ENCODE measurements around the gene TMEM163.
A peak's percentile ranks its signal among the peaks of the same experiment; 100 is the strongest.

TMEM163 gene

GRCh38 chr2:134406311-134406710, 312.5 kb downstream of the TMEM163 start:
- Histone ChIP-seq H3K4me1 (ENCODE audit: insufficient read depth, low read length, severe bottlenecking) (peaks cover 55% of the 10 kb centered on the region), H3F3A (ENCODE audit: insufficient read depth, low read length) (no peaks in the 10 kb centered on the region; the same call in 1 of the 2 replicates), H3K9me2 (ENCODE audit: low read depth, low read length) (no peaks in the 10 kb centered on the region), H3K4me3 (ENCODE audit: low read depth, low read length, poor library complexity, severe bottlenecking) (no peak overlapping the region), H3K79me2 (ENCODE audit: insufficient read depth, low read length) (no peaks in the 10 kb centered on the region), H3K9ac (ENCODE audit: low read length) (no peak overlapping the region), H2AFZ (ENCODE audit: low read length) (no peak overlapping the region), H3K9me3 (ENCODE audit: low read length) (no peaks in the 10 kb centered on the region), H3K36me3 (ENCODE audit: insufficient read depth, low read length) (peaks cover 71% of the 10 kb centered on the region; the same call in 1 of the 2 replicates), H3K27me3 (ENCODE audit: insufficient read depth, low read length) (no peaks in the 10 kb centered on the region), H3K27ac (ENCODE audit: low read depth, low read length, poor library complexity, severe bottlenecking) (peak overlapping the region; percentile 64), H4K20me1 (ENCODE audit: insufficient read depth, low read length) (no peaks in the 10 kb centered on the region), H3K4me2 (ENCODE audit: low read length) (no peak overlapping the region)
- TF ChIP-seq CTCF (IDR thresholded peaks at IDR 0.05; ENCODE audit: low read length) (no peak), EZH2 (IDR thresholded peaks at IDR 0.05; ENCODE audit: borderline replicate concordance, low read length) (no peak)

All from OCI-LY1 (cell line).